Myocyte (in vitro differentiated cells): ENCODE measurements around the gene PARD3B. TPM values are rescaled to one million over a fixed set of nuclear protein-coding genes. Genes with fewer than 3 reads are reported as not detected.

ENCODE experiments used
- DNase-seq: peaks from one replicate; pipeline ENCODE4 v3.0.0-alpha.2; 2012; ENCODE audit warnings: low read depth
- total RNA-seq: library from RNA; depleted of rRNA; stranded (reverse); fragments of >200 nt; gene quantifications from 2 replicates; pipeline ENCODE4 v1.2.3, GENCODE V29; 2014

PARD3B gene
- total RNA-seq, 1 donor from 2014 or later, result 7.2 TPM

GRCh38 chr2:204654669-204655068, 109.4 kb downstream of the PARD3B start:
- DNase-seq, result no peak

- no peak for DNase-seq
Observed at GRCh38 chr2:204655101-204655500, 109.8 kb downstream of the PARD3B start.

GRCh38 chr2:204655626-204656025, 110.4 kb downstream of the PARD3B start:
- DNase-seq, result peak; percentile 45

- no peak for DNase-seq
Observed at GRCh38 chr2:204657024-204657423, 111.7 kb downstream of the PARD3B start.

- no peak for DNase-seq
Observed at GRCh38 chr2:204662956-204663355, 117.7 kb downstream of the PARD3B start.

- DNase-seq, result no peak
Observed at GRCh38 chr2:204663816-204664425, 118.6 kb downstream of the PARD3B start.

- DNase-seq, result peak; percentile 72
Observed at GRCh38 chr2:204664708-204665121, 119.4 kb downstream of the PARD3B start.

- peak; percentile 92 for DNase-seq
Observed at GRCh38 chr2:204665207-204665606, 119.9 kb downstream of the PARD3B start.

- DNase-seq, result peak; percentile 51
Observed at GRCh38 chr2:204665771-204666170, 120.5 kb downstream of the PARD3B start.

- no peak for DNase-seq
Observed at GRCh38 chr2:204667990-204668389, 122.7 kb downstream of the PARD3B start.

GRCh38 chr2:204669382-204669781, 124.1 kb downstream of the PARD3B start:
- DNase-seq, result no peak

GRCh38 chr2:204670124-204670523, 124.8 kb downstream of the PARD3B start:
- DNase-seq, result no peak

GRCh38 chr2:204670756-204671155, 125.5 kb downstream of the PARD3B start:
- DNase-seq, result no peak

GRCh38 chr2:204672772-204673171, 127.5 kb downstream of the PARD3B start:
- DNase-seq, result no peak

GRCh38 chr2:204673877-204674276, 128.6 kb downstream of the PARD3B start:
- DNase-seq, result no peak

- no peak for DNase-seq
Observed at GRCh38 chr2:204678031-204678430, 132.8 kb downstream of the PARD3B start.

GRCh38 chr2:204680576-204680975, 135.3 kb downstream of the PARD3B start:
- peak; percentile 38 for DNase-seq

GRCh38 chr2:204681412-204681811, 136.1 kb downstream of the PARD3B start:
- peak; percentile 79 for DNase-seq

GRCh38 chr2:204683384-204683783, 138.1 kb downstream of the PARD3B start:
- no peak for DNase-seq

GRCh38 chr2:204686406-204686805, 141.1 kb downstream of the PARD3B start:
- DNase-seq, result no peak

GRCh38 chr2:204687776-204688175, 142.5 kb downstream of the PARD3B start:
- DNase-seq, result no peak

GRCh38 chr2:204691911-204692510, 146.7 kb downstream of the PARD3B start:
- peak; percentile 84 for DNase-seq

GRCh38 chr2:204692790-204693189, 147.5 kb downstream of the PARD3B start:
- DNase-seq, result no peak
